Measurements from ENCODE around the gene STX4. TPM values are rescaled to one million over a fixed set of nuclear protein-coding genes. Genes with fewer than 3 reads are reported as not detected.

The STX4 gene
- total RNA-seq, 1 experiment from 2014 or later = 32.3 TPM

DNA sequence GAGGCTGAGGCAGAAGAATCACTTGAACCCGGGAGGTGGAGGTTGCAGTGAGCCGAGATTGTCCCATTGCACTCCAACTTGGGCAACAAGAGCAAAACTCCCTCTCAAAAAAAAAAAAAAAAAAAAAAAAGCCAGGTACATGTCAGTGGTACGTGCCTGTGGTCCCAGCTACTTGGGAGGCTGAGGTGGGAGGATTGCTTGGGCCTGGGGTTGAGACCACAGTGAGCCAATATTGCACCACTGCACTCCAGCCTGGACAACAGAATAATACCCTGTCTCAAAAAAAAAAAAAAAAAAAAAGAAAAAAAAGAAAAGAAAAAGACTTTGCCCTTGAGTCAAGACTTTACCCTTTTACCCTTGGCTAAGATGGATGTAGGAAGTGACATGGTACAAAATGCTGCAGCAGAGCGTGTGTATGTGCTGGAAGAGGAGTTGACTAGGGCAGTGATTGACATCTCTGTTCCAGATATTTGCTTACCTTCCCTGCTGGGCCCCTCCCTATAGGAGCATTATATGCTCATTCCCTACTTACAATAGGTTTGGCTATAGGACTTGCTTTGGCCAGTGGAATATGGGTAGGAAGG lies 10.6 kb downstream of the STX4 start:
- Histone ChIP-seq H2BK15ac (ENCODE audit: low read depth, low read length) (no peak overlapping the region), H3K56ac (ENCODE audit: insufficient read length, low read depth, low read length) (no peak overlapping the region), H2AK5ac (ENCODE audit: insufficient read length, low read length) (no peak overlapping the region), H2BK12ac (ENCODE audit: insufficient read length, low read depth, low read length) (no peak overlapping the region), H3K9ac (ENCODE audit: extremely low read depth, insufficient read length, low read length) (no peak overlapping the region), H3K4me2 (ENCODE audit: insufficient read depth, insufficient read length, low read length) (no peak overlapping the region), H2BK120ac (ENCODE audit: low read depth, low read length, poor library complexity, severe bottlenecking) (no peak overlapping the region), H2BK20ac (ENCODE audit: low read depth, low read length, poor library complexity, severe bottlenecking) (no peak overlapping the region), H3K23me2 (ENCODE audit: insufficient read length, low read depth, low read length, poor library complexity, severe bottlenecking) (peaks cover 5% of the 10 kb centered on the region), H4K8ac (replicated peaks; ENCODE audit: insufficient read length, low read depth, low read length) (no peak overlapping the region), H3K79me1 (ENCODE audit: insufficient read depth, low read depth, low read length, poor library complexity, severe bottlenecking) (no peaks in the 10 kb centered on the region), H3K27ac (ENCODE audit: insufficient read length, low read depth, low read length) (no peak overlapping the region), H4K5ac (ENCODE audit: insufficient read length, low read depth, low read length) (no peak overlapping the region), H3K27me3 (ENCODE audit: insufficient read depth, low read length) (no peaks in the 10 kb centered on the region), H3K4ac (ENCODE audit: low read depth, low read length) (no peak overlapping the region), H3K18ac (ENCODE audit: insufficient read length, low read depth, low read length) (no peak overlapping the region), H3K79me2 (ENCODE audit: insufficient read depth, low read length) (no peaks in the 10 kb centered on the region), H4K91ac (ENCODE audit: insufficient read length, low read depth, low read length) (no peak overlapping the region), H3K9me3 (ENCODE audit: control insufficient read depth, low read depth, low read length) (no peaks in the 10 kb centered on the region), H3K14ac (ENCODE audit: insufficient read depth, low read length) (no peak overlapping the region), H4K20me1 (ENCODE audit: control insufficient read depth, insufficient read depth, insufficient read length) (no peaks in the 10 kb centered on the region), H2BK5ac (ENCODE audit: insufficient read length, low read length) (no peak overlapping the region), H3K23ac (ENCODE audit: insufficient read length, low read depth, low read length) (no peak overlapping the region), H2AFZ (ENCODE audit: low read length) (no peak overlapping the region), H3K4me1 (ENCODE audit: insufficient read depth, low read length) (no peaks in the 10 kb centered on the region), H3T11ph (ENCODE audit: low read length) (no peak overlapping the region)
- Mint-ChIP-seq H3K4me1 (peaks cover 0 to 7% of the 10 kb centered on the region in 2 experiments; a peak in 1 of 4 replicates), H3K4me3 (no peak overlapping the region), H3K36me3 (ENCODE audit: insufficient read depth in 1 of 3, low read depth in 3 of 3) (peaks cover 0 to 6% (median 2%) of the 10 kb centered on the region in 3 experiments; a peak in 3 of 7 replicates), H3K9me3 (no peaks in the 10 kb centered on the region), H3K27me3 (ENCODE audit: low read depth) (peaks cover 3% of the 10 kb centered on the region; the same call in 1 of the 2 replicates), H3K27ac (no peak overlapping the region)
- no peak for DNase-seq
- TF ChIP-seq, protein P1, sequence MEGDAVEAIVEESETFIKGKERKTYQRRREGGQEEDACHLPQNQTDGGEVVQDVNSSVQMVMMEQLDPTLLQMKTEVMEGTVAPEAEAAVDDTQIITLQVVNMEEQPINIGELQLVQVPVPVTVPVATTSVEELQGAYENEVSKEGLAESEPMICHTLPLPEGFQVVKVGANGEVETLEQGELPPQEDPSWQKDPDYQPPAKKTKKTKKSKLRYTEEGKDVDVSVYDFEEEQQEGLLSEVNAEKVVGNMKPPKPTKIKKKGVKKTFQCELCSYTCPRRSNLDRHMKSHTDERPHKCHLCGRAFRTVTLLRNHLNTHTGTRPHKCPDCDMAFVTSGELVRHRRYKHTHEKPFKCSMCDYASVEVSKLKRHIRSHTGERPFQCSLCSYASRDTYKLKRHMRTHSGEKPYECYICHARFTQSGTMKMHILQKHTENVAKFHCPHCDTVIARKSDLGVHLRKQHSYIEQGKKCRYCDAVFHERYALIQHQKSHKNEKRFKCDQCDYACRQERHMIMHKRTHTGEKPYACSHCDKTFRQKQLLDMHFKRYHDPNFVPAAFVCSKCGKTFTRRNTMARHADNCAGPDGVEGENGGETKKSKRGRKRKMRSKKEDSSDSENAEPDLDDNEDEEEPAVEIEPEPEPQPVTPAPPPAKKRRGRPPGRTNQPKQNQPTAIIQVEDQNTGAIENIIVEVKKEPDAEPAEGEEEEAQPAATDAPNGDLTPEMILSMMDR (conservative IDR thresholded peaks at IDR 0.05) = no peak
- no CpG with 5 or more reads among the region's 4 CpGs for WGBS (ENCODE audit: extremely low coverage, insufficient read length, low lambda C conversion rate)
